Hematopoietic multipotent progenitor cell (in vitro differentiated cells): Measurements from ENCODE around the gene ADAP1. TPM values are rescaled to one million over a fixed set of nuclear protein-coding genes. Genes with fewer than 3 reads are reported as not detected.
"Not testable (repeated sequence)": the region's sequence is repeated elsewhere in the genome, so short reads cannot be mapped to it uniquely, and the experiment has no call there.

Experiments used
- DNase-seq, 3 donors: peaks; one replicate each; pipeline ENCODE4 v3.0.0-alpha.2; 2011 to 2015; ENCODE audit warnings: low read depth in 2 of 3, low spot score in 2 of 3
- total RNA-seq: library from RNA; depleted of rRNA; stranded (reverse); fragments of >200 nt; gene quantifications from one replicate; pipeline ENCODE4 v1.2.3, GENCODE V29; 2012

ADAP1 gene
- total RNA-seq, 1 donor = 16.2 TPM

DNA sequence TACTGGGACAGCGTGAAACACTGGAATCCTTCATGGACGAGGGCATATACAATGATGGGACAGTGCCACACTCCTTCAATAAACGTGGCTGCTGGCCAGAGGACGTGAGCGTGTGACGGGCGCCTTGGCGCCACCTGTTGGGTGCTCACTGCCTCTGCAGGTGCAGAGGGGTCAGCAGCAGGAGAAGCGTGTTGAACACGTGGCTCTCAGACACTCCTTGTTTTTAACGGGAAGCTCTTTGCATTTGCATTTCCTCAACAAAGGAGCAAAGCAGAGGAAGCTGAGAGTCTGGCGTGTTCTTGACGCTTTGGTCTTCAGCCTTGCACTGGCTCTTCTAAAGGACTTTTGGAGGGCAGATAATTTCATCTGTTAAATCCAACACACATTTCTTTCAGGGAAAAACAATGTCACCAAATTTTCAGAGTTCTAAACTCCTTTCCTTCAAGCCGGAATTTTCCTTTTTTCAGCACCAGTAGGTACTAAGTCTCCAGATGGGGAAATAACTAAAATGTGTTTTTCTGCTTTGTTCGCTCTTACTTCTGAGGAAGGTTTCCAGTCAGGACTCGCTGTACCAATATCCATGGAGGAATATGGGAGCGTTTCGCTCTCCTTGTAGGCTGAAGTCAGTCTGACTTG is 81.0 kb downstream of the ADAP1 start:
- peak; percentile 58 to 80 (median 77) for DNase-seq

- DNase-seq = not testable (repeated sequence)
Observed at GRCh38 chr7:872685-873084, 81.8 kb downstream of the ADAP1 start.

GRCh38 chr7:871900-872537 is 82.5 kb downstream of the ADAP1 start:
- DNase-seq = no peak

DNA sequence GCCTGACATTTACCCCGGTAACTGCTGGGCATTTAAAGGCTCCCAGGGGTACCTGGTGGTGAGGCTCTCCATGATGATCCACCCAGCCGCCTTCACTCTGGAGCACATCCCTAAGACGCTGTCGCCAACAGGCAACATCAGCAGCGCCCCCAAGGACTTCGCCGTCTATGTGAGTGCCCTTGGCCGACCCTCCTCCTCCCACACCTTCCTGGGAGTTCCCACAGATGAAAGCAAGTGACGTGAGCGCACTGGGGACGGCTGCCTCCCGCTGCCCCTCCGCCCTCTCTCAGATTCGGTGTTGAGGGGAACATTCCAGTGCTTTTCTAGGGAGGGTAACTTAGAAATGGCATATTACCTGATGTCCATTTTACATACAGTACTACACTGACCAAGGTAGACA is 85.1 kb downstream of the ADAP1 start:
- DNase-seq = no peak

- DNase-seq = no peak
Observed at GRCh38 chr7:868189-868486, 86.3 kb downstream of the ADAP1 start.

DNA sequence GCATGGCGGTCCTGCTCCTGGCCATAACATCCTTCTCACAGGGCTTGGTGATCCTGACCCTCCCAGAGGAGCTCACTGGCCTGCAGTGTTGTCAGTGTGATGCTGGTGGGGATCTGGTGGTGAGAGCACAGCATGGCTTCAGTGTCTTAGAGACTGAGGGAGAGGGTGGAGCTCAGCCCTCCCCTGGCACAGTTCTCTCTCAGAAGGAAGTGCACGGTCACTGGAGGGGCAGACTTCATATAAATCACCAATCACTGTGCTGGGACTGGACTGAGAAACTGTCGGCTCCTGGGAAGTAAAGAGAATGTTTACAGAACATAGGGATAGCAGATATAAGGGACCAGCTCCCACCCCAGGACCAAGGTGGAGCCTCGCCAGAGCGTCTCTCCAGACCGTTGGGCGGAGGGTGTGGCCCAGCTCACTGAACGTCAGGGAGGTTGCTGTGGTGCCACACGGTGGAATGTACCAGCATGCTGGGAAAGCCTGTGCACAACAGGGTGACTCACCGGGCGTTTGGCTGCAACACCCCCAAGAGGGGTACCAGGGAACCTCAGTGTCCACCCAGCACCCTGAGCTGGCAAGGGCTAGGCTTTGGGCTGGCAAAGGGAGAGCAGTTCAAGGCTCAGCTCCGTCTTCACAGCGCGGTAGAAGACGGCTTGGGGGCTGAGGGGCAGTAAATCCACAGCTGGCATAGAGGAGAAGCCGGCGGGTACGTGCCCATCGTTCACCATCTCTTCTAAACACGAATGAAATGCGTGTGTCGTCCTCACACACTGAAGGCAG is 86.9 kb downstream of the ADAP1 start:
- no peak for DNase-seq

- DNase-seq = no peak
Observed at GRCh38 chr7:867001-867405, 87.5 kb downstream of the ADAP1 start.

DNA sequence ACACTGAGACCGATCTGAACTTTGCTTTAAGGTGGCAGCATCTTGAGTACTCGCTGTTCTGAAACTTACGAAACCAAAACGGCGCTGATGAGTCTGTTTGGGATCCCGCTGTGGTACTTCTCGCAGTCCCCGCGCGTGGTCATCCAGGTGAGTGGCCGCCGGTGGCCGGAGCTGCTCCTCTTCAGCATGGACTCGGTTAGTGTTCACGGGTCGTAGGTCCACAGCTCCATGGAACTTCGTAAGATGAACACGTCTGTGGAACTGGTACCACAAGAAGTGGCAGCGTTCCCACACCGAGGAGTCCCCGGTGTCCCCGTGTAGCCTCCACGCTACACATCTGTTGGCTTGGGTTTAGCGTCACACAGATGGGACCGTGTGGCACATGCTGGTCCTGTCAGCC is 88.6 kb downstream of the ADAP1 start:
- no peak for DNase-seq

GRCh38 chr7:863106-863505 is 91.4 kb downstream of the ADAP1 start:
- DNase-seq = no peak

DNA sequence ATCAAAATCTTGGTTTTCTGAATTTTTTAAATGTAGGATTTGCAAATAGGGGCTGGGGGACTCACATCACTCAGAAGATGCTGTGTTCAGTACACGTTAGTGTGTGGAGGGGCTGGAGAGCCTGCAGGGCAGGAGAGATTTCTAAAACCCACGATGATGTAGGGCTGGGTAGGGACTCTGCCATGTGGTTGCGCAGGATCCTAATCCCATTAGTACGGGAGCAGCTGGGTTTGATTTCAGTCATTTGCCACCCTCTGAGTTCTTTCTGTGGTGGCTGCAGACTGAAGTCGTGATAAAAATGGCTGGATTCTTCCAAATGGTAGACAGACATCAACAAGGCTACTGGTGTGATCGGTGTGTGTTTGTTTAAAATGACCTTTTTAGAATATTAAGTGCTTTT is 92.3 kb downstream of the ADAP1 start:
- DNase-seq = no peak

DNA sequence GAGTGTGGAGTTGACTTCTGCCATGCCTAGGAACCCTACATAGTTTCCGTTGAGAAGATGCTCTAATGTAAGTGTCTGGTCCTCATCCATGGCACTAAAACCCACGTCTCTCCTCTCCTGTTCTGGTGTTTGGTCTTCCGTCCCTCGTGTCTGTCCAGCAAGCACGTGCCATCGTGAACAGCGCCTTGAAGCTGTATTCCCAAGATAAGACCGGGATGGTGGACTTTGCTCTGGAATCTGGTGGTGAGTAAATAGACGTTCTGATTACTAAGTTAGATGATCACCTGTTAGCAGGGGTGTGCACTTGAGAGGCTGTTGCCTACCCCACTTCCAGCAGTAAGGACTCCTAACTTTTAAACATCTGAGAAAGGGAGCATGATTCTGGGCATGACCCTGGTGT is 93.3 kb downstream of the ADAP1 start:
- no peak for DNase-seq

- no peak for DNase-seq
Observed at GRCh38 chr7:860149-860548, 94.3 kb downstream of the ADAP1 start.

DNA sequence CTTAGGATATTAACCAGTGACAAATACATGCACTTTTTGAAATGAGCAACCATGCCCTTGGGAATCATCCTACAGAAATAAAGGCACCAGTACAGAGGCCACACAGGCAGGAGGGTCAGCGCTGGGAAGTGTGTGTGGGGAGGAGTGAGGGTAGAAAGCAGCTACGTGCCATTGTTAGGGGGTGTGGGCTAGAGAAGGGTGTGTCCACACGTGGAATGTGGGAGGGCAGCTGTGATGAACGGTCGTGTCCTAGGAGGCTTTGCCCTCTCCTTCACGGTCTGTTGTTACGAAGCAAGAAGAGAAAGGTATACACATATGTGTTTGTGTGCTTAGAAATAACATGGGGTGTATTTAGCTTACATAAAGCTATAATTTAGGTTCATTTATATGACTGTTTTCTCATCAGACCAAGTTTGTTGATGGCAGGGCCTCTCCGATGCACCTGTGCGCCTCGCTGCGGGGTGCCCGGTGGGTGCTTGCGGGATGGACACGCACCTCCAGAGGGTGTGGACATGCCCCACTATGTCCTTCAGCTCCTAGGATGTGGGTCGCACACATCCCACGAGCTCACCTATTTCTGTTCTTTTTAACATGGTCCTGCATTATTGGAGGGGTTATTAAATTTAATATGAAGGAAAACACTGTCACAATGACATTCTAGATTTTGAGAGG is 95.0 kb downstream of the ADAP1 start:
- no peak for DNase-seq

DNA sequence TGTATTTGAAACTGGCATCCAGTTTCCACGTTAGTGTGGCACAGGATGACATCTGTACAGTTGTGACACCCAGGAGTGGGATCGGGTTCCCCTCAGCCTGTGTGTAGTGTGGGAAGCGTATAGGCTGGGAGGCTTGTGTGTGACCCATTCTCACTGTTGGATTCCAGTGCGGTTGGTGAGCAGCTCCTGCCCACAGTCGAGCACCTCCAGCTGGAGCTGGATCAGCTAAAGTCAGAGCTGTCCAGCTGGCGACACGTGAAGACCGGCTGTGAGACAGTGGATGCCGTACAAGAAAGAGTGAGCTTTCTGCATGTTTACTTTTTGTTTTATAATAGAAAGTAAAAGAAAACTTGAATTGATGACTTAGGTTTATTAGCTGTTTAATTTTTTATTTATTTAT is 96.8 kb downstream of the ADAP1 start:
- no peak for DNase-seq

- no peak for DNase-seq
Observed at GRCh38 chr7:856444-857095, 97.9 kb downstream of the ADAP1 start.

DNA sequence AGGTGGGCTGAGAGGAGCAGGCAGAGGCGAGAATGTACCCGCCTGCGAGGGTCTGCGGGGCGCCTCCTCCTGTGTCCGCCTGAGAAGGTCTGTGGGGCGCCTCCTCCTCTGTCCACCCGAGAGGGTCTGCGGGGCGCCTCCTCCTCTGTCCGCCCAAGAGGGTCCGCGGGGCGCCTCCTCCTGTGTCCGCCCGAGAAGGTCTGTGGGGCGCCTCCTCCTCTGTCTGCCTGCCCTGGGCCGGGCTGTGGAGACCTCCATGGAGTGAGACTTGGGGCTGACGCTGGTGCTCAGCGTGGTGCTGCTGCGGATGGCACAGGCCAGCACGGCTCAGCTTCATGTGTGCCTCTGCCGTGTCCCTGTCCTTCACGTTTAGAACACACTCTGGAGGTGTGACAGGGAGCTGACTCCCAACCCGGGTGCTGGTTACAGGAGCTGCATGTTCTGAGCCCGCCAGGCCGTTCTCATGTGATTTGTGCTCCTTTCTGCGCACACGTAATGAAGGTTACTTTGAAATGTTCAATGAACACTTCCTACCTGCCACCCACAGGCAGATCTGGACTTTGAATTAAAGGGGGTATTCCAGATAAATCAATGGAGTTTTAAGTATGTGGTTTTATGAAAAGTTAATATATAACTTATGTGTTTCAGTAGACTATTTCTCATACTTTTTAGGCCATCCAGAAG is 98.7 kb downstream of the ADAP1 start:
- no peak for DNase-seq

DNA sequence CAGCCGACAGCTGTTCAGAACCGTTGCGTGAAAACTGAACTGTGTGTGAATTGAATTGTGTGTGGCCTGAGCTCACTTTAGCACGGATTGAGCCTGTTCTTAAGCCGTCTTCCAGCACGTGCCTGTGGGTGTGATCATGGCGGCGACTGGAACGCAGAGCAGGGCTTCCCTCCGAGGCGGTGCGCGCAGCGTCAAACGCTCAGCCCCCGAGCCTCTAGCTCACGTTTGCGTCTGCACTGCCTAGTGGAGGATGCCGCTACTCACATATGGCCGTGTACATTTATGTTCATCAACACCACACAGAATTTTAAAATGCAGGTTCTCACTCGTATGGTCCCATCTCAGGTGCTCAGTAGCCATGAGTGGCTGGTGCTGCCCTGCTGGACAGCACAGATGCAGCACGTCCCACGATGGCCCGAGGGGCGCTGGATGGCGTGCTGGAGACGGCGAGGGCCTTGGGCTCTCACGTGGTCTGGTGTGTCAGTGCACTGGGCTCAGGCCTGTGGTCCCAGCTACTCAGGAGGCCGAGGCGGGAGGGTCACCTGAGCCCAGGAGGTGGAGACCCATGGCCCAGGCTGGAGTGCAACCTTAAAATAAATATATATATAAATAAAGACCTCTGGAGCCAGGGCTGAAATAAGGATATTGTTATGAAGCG is 100.2 kb downstream of the ADAP1 start:
- DNase-seq = no peak

DNA sequence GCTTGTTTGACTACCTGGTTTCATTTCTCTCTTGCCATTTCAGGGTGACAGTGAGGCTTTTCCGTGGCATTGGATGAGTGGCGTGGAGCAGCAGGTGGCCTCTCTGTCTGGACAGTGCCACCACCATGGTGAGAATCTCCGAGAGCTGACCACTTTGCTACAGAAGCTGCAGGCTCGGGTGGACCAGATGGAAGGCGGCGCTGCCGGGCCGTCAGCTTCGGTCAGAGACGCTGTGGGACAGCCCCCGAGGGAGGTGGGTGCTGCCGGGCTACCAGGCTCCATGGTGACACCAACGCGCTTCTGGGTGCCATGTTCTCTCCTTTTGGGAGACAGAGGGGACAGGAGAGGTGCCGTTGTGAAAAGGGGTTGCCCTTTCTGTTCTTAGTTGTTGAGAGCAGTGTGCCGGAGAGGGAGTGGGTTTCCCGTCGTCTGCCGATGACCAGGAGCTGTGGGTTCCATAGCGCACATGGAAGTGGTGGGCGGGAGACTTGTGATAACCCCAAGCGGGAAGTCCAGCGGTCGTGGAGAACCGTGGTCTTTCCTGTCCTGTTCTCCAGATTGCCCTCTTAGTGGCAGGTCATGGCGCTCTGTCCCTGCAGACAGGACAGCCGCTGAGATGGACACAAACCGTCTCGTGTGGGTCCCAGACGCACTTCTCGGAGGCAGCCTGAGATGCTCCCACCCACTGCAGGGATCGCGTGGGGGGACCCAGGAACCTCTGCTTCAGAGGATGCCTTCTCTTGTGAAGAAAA is 100.9 kb downstream of the ADAP1 start:
- no peak for DNase-seq

GRCh38 chr7:851204-851603 is 103.3 kb downstream of the ADAP1 start:
- DNase-seq = no peak
